Hepatocyte (in vitro differentiated cells): Measurements from ENCODE around the gene CCDC78. TPM values are rescaled to one million over a fixed set of nuclear protein-coding genes. Genes with fewer than 3 reads are reported as not detected.

Experiments used
- DNase-seq: peaks from one replicate; pipeline ENCODE4 v3.0.0-alpha.2; 2016; ENCODE audit warnings: low spot score
- H2AFZ ChIP-seq: fragments of 200-600 bp; sonication (generic); 2 replicates; pipeline ENCODE4 v1.6.0; 2016; ENCODE audit warnings: antibody characterized with exemption, mild to moderate bottlenecking
- H3K27ac ChIP-seq: fragments of 200-600 bp; sonication (generic); 2 replicates; pipeline ENCODE4 v1.5.1; 2016; ENCODE audit warnings: mild to moderate bottlenecking
- H3K27me3 ChIP-seq: fragments of 200-600 bp; sonication (generic); 2 replicates; pipeline ENCODE4 v1.6.1; 2016
- H3K36me3 ChIP-seq: fragments of 200-600 bp; sonication (generic); replicated peaks from 2 replicates; pipeline ENCODE4 v1.5.1; 2016; ENCODE audit warnings: low read depth; ENCODE audit not compliant: insufficient read depth
- H3K4me1 ChIP-seq: fragments of 200-600 bp; sonication (generic); 2 replicates; pipeline ENCODE4 v1.5.1; 2016; ENCODE audit warnings: mild to moderate bottlenecking, moderate library complexity; ENCODE audit not compliant: insufficient read depth
- H3K4me2 ChIP-seq: fragments of 200-600 bp; sonication (generic); 2 replicates; pipeline ENCODE4 v1.6.0; 2016
- H3K4me3 ChIP-seq: fragments of 200-600 bp; sonication (generic); 2 replicates; pipeline ENCODE4 v1.5.1; 2016; ENCODE audit warnings: mild to moderate bottlenecking
- H3K79me2 ChIP-seq: fragments of 200-600 bp; sonication (generic); 2 replicates; pipeline ENCODE4 v1.6.0; 2017; ENCODE audit warnings: mild to moderate bottlenecking
- H3K9me2 ChIP-seq: fragments of 200-600 bp; sonication (generic); replicated peaks from 2 replicates; pipeline ENCODE4 v1.6.0; 2017; ENCODE audit warnings: mild to moderate bottlenecking; ENCODE audit not compliant: insufficient read depth
- H3K9me3 ChIP-seq: fragments of 200-600 bp; sonication (generic); 2 replicates; pipeline ENCODE4 v1.5.1; 2016; ENCODE audit warnings: low read depth, mild to moderate bottlenecking
- H4K20me1 ChIP-seq: fragments of 200-600 bp; sonication (generic); 2 replicates; pipeline ENCODE4 v1.6.0; 2016; ENCODE audit warnings: mild to moderate bottlenecking; ENCODE audit not compliant: insufficient read depth, poor library complexity, severe bottlenecking
- CTCF ChIP-seq: fragments of 200-600 bp; sonication (generic); IDR thresholded peaks from 2 replicates; pipeline ENCODE4 v1.5.1; 2016; ENCODE audit warnings: antibody characterized with exemption, mild to moderate bottlenecking; ENCODE audit not compliant: poor library complexity
- EZH2 ChIP-seq: fragments of 200-600 bp; sonication (generic); IDR thresholded peaks from 2 replicates; pipeline ENCODE4 v1.6.1; 2016; ENCODE audit warnings: antibody characterized with exemption, mild to moderate bottlenecking, borderline replicate concordance
- EZH2phosphoT487 ChIP-seq: fragments of 200-600 bp; sonication (generic); IDR thresholded peaks from one replicate; pipeline ENCODE4 v1.6.1; 2018; ENCODE audit warnings: antibody characterized with exemption, mild to moderate bottlenecking, low read depth, moderate library complexity; ENCODE audit not compliant: unreplicated experiment, severe bottlenecking
- WGBS: methylation state at CpG from one replicate; pipeline ENCODE4 v1.1.6; 2016; ENCODE audit warnings: low lambda C conversion rate; ENCODE audit errors: missing lambda C conversion rate; 5-methylcytosine and 5-hydroxymethylcytosine counted together
- polyA plus RNA-seq: library from polyadenylated mRNA; unstranded; fragments of >200 nt; fragmentation: Nextera tagmentation; extraction: Ambion mirVana; gene quantifications from 2 replicates; pipeline ENCODE4 v1.2.1, GENCODE V29; 2016
- total RNA-seq: library from RNA; depleted of rRNA; stranded (reverse); fragments of >200 nt; gene quantifications from 2 replicates; pipeline ENCODE4 v1.2.3, GENCODE V29; 2014

Gene CCDC78
- total and polyA plus RNA-seq, 2 experiments from 2014 or later: 2.2 to 6.8 TPM

DNA sequence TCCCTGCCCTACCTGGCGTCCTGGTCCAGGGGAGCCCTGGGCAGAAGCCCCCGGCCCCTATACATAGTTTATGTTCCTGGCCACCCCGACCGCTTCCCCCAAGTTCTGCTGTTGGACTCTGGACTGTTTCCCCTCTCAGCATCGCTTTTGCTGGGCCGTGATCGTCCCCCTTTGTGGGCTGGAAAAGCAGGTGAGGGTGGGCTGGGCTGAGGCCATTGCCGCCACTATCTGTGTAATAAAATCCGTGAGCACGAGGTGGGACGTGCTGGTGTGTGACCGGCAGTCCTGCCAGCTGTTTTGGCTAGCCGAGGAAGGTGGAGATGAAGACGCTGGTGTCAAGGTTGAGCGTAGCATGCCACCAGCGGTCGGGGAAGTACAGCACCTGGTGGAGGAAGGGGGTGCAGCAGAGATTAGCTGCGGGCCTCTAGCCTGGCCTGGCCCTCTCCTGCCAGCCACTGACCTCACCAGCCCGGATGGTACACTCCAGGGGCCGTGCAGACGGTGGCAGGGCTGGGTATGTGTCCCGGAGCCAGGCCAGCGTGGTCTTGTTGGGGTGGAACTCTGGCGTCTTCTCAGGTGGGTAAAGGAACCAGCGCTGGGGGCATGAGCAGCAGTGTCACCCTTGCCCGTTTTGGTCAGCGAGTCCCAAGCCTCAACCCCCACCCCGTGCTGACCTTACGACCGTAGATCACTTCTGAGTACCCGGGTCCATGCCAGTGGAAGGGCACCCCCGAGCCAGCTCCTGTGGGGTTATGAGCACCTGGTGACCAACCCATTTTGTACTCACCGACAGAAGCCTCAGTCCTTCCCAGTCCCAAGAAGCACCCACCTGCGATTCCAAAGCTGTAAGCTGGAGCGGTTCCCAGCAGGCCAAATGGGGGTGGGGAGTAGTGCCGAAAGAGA is 43.5 kb downstream of the CCDC78 start:
- Histone ChIP-seq H3K79me2 (peaks cover 32% of the 10 kb centered on the region), H4K20me1 (peaks cover 27% of the 10 kb centered on the region), H3K9me2 (no peaks in the 10 kb centered on the region), H3K9me3 (no peaks in the 10 kb centered on the region), H3K4me1 (peaks cover 32% of the 10 kb centered on the region), H3K27me3 (no peaks in the 10 kb centered on the region), H2AFZ (no peak overlapping the region), H3K4me2 (peak overlapping the region; percentile 98), H3K27ac (no peak overlapping the region), H3K36me3 (no peaks in the 10 kb centered on the region), H3K4me3 (no peak overlapping the region)
- 90% methylated on average over 36 of the region's 36 CpGs for WGBS
- DNase-seq: no peak
- TF ChIP-seq EZH2phosphoT487 (no peak), EZH2 (no peak), CTCF (no peak)

DNA sequence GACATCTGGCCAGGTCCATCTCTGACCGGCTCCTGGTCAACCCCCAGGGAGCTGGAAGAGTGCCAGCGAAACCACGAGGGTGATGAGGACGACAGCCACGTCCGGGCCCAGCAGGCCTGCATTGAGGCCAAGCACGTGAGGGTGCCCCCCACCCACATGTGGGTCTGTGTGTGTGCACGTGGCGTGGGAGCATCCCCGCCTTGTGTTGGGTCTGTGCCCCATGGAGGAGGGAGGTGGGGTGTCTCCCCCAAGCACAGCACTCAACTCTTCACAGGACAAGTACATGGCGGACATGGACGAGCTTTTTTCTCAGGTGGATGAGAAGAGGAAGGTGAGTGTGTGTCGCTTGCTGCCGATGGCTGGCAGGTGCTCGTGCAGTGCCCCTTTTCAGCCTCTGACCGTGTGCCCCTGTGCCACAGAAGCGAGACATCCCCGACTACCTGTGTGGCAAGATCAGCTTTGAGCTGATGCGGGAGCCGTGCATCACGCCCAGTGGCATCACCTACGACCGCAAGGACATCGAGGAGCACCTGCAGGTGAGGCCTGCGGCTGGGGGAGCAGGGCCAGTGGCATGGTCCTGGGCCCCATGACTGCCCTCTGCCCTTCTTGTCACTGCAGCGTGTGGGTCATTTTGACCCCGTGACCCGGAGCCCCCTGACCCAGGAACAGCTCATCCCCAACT is 44.4 kb downstream of the CCDC78 start:
- TF ChIP-seq EZH2phosphoT487 (no peak), EZH2 (no peak), CTCF (no peak)
- Histone ChIP-seq H3K36me3 (no peaks in the 10 kb centered on the region), H3K4me1 (peaks cover 32% of the 10 kb centered on the region), H3K9me2 (no peaks in the 10 kb centered on the region), H3K9me3 (no peaks in the 10 kb centered on the region), H3K79me2 (peaks cover 32% of the 10 kb centered on the region), H3K27ac (no peak overlapping the region), H3K4me3 (no peak overlapping the region), H4K20me1 (peaks cover 27% of the 10 kb centered on the region), H3K27me3 (no peaks in the 10 kb centered on the region), H2AFZ (no peak overlapping the region), H3K4me2 (peak overlapping the region; percentile 99)
- DNase-seq: no peak
- 93% methylated on average over 28 of the region's 28 CpGs for WGBS

DNA sequence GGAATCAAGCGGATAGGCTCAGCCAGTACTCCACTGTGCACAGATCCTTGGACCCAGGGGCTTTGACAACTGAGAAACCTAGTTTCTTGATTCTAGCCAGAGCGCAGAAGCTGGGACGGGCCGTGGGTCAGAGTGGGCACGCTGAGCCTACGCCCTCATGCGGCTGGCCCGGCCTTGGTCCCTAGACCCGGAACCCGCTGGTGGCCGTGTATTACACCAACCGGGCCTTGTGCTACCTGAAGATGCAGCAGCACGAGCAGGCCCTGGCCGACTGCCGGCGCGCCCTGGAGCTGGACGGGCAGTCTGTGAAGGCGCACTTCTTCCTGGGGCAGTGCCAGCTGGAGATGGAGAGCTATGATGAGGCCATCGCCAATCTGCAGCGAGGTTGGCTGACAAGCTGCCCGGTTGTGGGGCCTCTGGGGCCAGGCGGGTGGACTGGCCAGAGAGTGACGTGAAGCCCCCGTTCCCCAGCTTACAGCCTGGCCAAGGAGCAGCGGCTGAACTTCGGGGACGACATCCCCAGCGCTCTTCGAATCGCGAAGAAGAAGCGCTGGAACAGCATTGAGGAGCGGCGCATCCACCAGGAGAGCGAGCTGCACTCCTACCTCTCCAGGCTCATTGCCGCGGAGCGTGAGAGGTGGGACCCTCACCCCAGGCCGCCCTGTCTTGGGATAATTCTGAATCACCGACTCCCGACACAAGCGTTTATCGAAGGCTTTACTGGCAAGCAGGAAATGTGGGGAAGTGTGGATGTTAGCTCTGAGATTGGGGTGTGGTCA is 45.1 kb downstream of the CCDC78 start:
- Histone ChIP-seq H3K9me2 (no peaks in the 10 kb centered on the region), H3K27me3 (no peaks in the 10 kb centered on the region), H3K4me1 (peaks cover 33% of the 10 kb centered on the region), H3K4me2 (peak overlapping the region; percentile 99), H3K79me2 (peaks cover 32% of the 10 kb centered on the region), H2AFZ (no peak overlapping the region), H3K9me3 (no peaks in the 10 kb centered on the region), H3K36me3 (no peaks in the 10 kb centered on the region), H4K20me1 (peaks cover 27% of the 10 kb centered on the region), H3K27ac (peak overlapping the region; percentile 97), H3K4me3 (peak overlapping the region; percentile 100)
- TF ChIP-seq CTCF (peak; percentile 14), EZH2phosphoT487 (no peak)
- WGBS: 63% methylated on average over 44 of the region's 44 CpGs
- DNase-seq: peak; percentile 66
